ENCODE data around the gene EPC1.

DNA sequence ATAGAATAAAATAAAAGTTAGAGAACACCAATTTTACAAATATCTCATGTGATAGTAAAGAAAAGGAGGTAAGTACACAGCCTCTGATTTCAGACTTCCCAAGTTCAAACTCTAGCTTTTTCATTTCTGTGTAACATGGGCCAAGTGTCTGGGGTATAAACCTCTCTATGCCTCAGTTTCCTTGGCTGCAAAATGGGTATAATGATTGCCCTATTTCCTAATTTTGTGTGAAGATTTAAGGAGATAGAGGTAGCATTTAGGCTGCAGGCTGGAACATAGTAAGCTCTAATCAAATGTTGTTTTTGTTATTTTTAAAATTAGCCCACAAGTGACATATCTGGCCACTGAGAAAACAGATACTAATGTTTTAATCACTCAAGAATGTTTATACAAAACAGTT lies 26.1 kb upstream of the EPC1 start:
- TF ChIP-seq POLR2A (IDR thresholded peaks at IDR 0.05; ENCODE audit: low read length) = no peak
- TF ChIP-seq GATA1 (IDR thresholded peaks at IDR 0.05; ENCODE audit: low read depth, low read length) = no peak
